Measurements from ENCODE around the gene RPL32.

- TF ChIP-seq EZH2 (IDR thresholded peaks at IDR 0.05) (no peak), POLR2AphosphoS5 (IDR thresholded peaks at IDR 0.05; ENCODE audit: borderline replicate concordance, low read depth, low read length) (peak; percentile 36; the same call in 1 of the 2 replicates), FOXP2 (optimal IDR thresholded peaks at IDR 0.05; ENCODE audit: control extremely low read depth, extremely low read length, insufficient read depth) (no peak)
Measured at GRCh38 chr3:12796171-12797123, 44.9 kb downstream of the RPL32 start, which contains the start of gene CAND2.

Measured in SK-N-MC (cell line).